DND-41 (cell line): Measurements from ENCODE around the gene OGFOD2.
A peak's percentile ranks its signal among the peaks of the same experiment; 100 is the strongest.

ENCODE experiments used
- ATAC-seq: fragments of 200-7000 bp; cut with Tn5 transposase; 3 replicates; pipeline ENCODE4 v1.9.1; 2021; ENCODE audit warnings: low read depth; ENCODE audit not compliant: insufficient read depth
- DNase-seq: peaks from one replicate; pipeline ENCODE4 v3.0.0-alpha.2; 2020
- H2AFZ ChIP-seq: 2 replicates; pipeline ENCODE4 v1.6.0; 2012; ENCODE audit warnings: low read depth, low read length
- H3K27ac ChIP-seq: 2 replicates; pipeline ENCODE4 v1.5.1; 2012; ENCODE audit warnings: low read length, inconsistent platforms
- H3K27me3 ChIP-seq: fragments of 200-600 bp; sonication (generic); 2 replicates; pipeline ENCODE4 v1.6.0; 2012; ENCODE audit warnings: low read length, mild to moderate bottlenecking, inconsistent platforms; ENCODE audit not compliant: insufficient read depth, poor library complexity
- H3K36me3 ChIP-seq: 2 replicates; pipeline ENCODE4 v1.5.1; 2012; ENCODE audit warnings: low read length, inconsistent platforms; ENCODE audit not compliant: insufficient read depth
- H3K4me1 ChIP-seq: 2 replicates; pipeline ENCODE4 v1.5.1; 2012; ENCODE audit warnings: mild to moderate bottlenecking, low read length; ENCODE audit not compliant: insufficient read depth
- H3K4me2 ChIP-seq: 2 replicates; pipeline ENCODE4 v1.6.0; 2012; ENCODE audit warnings: mild to moderate bottlenecking, moderate library complexity, low read length, inconsistent platforms; ENCODE audit not compliant: insufficient read depth
- H3K4me3 ChIP-seq, 2 experiments: fragments of 200-600 bp in 1 of 2; shearing (Covaris generic) in 1 of 2; 2 replicates each; pipeline ENCODE4 v1.5.1; 2012 to 2016; ENCODE audit warnings: inconsistent platforms in 2 of 2, low read length in 2 of 2, mild to moderate bottlenecking in 2 of 2, low read depth in 1 of 2, moderate library complexity in 1 of 2
- H3K79me2 ChIP-seq: 2 replicates; pipeline ENCODE4 v1.6.0; 2012; ENCODE audit warnings: low read length, inconsistent platforms; ENCODE audit not compliant: insufficient read depth
- H3K9ac ChIP-seq: 2 replicates; pipeline ENCODE4 v1.6.0; 2012; ENCODE audit warnings: low read depth, mild to moderate bottlenecking, inconsistent platforms, low read length, moderate library complexity
- H3K9me3 ChIP-seq: 2 replicates; pipeline ENCODE4 v1.5.1; 2012; ENCODE audit warnings: low read length, moderate library complexity, mild to moderate bottlenecking, inconsistent platforms; ENCODE audit not compliant: insufficient read depth, severe bottlenecking
- H4K20me1 ChIP-seq: 2 replicates; pipeline ENCODE4 v1.6.0; 2012; ENCODE audit warnings: low read length; ENCODE audit not compliant: insufficient read depth
- EZH2 ChIP-seq: IDR thresholded peaks from 3 replicates; pipeline ENCODE4 v1.6.1; 2012; ENCODE audit warnings: borderline replicate concordance, low read depth, mild to moderate bottlenecking, moderate library complexity, low read length, inconsistent platforms; ENCODE audit not compliant: severe bottlenecking
- TF ChIP-seq, protein P1 (sequence below): IDR thresholded peaks from 2 replicates; pipeline ENCODE4 v1.5.1; 2012; ENCODE audit warnings: borderline replicate concordance, low read length, moderate library complexity, mild to moderate bottlenecking; ENCODE audit not compliant: poor library complexity, severe bottlenecking; ENCODE audit errors: extremely low read depth

The OGFOD2 gene

DNA sequence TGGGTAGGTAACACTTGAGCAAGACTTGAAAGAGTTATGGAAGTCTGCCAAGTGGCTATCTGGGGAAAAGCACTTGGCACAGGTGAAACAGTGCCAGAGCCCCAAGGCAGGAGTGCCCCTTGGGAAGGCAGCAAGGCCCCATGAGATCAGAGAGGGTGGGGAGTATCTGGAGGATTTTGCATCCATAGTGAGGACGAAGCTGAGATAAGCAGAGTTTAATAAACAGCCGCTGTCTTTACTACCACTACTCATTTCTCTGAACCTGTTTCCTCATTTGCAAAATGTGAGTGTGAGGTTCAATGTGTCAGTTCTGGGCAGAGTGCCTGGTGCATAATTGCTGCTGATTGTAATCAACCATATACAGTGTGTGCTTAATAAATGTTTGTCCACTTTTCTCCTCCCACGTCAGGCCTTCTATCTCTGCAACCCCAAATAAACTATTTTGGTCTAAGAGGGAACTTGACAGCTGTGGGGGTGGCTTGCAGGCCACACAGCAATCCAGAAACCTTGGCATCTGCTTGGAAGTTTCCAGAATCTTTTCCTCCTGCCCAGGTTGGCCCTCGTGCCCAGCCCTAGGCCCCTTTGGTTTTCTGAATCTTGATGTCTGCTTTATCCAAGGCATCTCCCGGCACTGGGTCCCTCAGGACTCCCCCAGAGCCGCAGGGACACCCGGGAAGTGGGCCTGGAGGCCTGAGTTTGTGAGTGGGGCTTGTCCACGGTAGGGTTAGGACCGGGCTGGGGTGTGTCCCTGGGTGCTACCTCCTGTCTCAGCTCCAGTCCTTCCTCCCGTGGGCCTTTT lies 13.3 kb upstream of the OGFOD2 start:
- no peak overlapping the region for H3K4me3 ChIP-seq
- 0 out of 2 replicates have a peak, but pooled peaks cover 6% of the 10 kb centered on the region for H4K20me1 ChIP-seq
- no peaks in the 10 kb centered on the region for H3K79me2 ChIP-seq
- H3K4me1 ChIP-seq = peaks cover 16% of the 10 kb centered on the region
- ATAC-seq (no peak), DNase-seq (no peak)
- TF ChIP-seq EZH2 = no peak
- TF ChIP-seq, protein P1, sequence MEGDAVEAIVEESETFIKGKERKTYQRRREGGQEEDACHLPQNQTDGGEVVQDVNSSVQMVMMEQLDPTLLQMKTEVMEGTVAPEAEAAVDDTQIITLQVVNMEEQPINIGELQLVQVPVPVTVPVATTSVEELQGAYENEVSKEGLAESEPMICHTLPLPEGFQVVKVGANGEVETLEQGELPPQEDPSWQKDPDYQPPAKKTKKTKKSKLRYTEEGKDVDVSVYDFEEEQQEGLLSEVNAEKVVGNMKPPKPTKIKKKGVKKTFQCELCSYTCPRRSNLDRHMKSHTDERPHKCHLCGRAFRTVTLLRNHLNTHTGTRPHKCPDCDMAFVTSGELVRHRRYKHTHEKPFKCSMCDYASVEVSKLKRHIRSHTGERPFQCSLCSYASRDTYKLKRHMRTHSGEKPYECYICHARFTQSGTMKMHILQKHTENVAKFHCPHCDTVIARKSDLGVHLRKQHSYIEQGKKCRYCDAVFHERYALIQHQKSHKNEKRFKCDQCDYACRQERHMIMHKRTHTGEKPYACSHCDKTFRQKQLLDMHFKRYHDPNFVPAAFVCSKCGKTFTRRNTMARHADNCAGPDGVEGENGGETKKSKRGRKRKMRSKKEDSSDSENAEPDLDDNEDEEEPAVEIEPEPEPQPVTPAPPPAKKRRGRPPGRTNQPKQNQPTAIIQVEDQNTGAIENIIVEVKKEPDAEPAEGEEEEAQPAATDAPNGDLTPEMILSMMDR = no peak
- H2AFZ ChIP-seq = no peak overlapping the region
- H3K4me2 ChIP-seq = no peak overlapping the region
- no peak overlapping the region for H3K27ac ChIP-seq
- no peaks in the 10 kb centered on the region for H3K9me3 ChIP-seq
- H3K36me3 ChIP-seq = 0 out of 2 replicates have a peak, but pooled peaks cover 4% of the 10 kb centered on the region
- H3K9ac ChIP-seq = no peak overlapping the region
- no peaks in the 10 kb centered on the region for H3K27me3 ChIP-seq

DNA sequence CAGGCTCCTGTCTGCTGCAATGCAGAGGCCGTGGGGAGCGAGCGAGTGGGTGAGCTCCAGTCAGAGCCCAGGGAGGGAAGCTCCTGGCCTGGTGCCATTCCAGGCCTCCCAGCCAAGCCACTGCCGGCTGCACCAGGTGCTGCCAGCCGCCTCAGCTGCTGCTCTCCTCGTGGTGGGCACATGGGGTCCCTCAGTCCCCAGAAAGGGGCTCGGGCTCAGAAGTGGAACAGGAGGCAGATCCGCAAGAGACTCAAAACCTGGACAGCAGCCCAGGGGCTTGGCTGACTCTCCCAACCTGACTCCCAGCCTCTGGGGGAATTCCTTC lies 11.1 kb upstream of the OGFOD2 start:
- no peak overlapping the region for H3K4me2 ChIP-seq

DNA sequence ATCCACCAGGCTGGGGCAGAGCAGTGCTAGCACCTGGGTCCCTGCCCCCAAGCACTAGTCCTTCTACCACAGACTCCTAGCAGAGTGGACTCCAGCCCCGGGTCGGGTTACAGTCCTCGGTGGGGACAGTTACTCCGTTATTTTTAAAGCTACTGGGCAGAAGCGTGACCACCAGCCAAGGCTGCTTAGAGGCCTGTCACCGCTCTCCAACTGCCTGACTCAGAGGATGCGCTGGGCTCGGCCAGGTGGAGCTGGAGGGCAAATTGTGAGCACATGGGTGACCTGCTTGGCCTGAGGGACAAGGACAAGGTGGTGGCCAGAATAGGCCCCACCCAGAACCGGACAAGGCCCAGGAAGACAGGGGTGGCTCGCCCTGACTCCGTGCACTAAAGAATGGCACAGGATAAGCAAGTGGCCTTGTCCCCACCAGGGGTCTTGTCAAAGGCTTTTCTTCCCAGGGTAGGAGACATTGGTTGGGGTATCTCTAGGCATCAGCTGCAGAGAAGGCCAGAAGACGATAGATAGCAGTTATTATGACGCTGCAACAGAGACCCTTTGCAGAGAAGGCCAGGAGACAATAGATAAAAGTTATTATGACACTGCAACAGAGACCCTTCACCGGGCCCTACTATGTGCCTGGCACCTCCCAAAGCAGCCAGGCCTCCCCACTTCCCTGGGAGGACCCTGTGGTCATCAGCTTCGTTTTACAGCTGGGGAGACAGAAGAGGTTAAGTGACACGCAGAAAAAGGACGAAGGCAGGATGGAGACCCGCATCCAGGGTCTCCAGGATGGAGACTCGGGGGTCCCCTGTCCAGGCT lies 10.4 kb upstream of the OGFOD2 start:
- no peak overlapping the region for H3K9ac ChIP-seq
- H2AFZ ChIP-seq = no peak overlapping the region
- peaks cover 16% of the 10 kb centered on the region for H3K4me1 ChIP-seq
- H3K9me3 ChIP-seq = no peaks in the 10 kb centered on the region
- TF ChIP-seq, protein P1 = no peak
- no peak for TF ChIP-seq EZH2
- 0 out of 2 replicates have a peak, but pooled peaks cover 6% of the 10 kb centered on the region for H4K20me1 ChIP-seq
- no peaks in the 10 kb centered on the region for H3K27me3 ChIP-seq
- 0 out of 2 replicates have a peak overlapping the region, but pooled peaks have one; percentile 19 for H3K4me2 ChIP-seq
- H3K4me3 ChIP-seq = no peak overlapping the region
- ATAC-seq (no peak), DNase-seq (no peak)
- 0 out of 2 replicates have a peak, but pooled peaks cover 4% of the 10 kb centered on the region for H3K36me3 ChIP-seq
- H3K79me2 ChIP-seq = no peaks in the 10 kb centered on the region
- no peak overlapping the region for H3K27ac ChIP-seq

More for the DNA sequence above, 11.1 kb upstream of the OGFOD2 start:
- ATAC-seq (no peak), DNase-seq (no peak)
- Histone ChIP-seq H2AFZ (no peak overlapping the region), H3K9me3 (no peaks in the 10 kb centered on the region), H3K4me3 (no peak overlapping the region), H3K27ac (no peak overlapping the region), H3K4me1 (peaks cover 16% of the 10 kb centered on the region), H3K9ac (no peak overlapping the region), H3K36me3 (0 out of 2 replicates have a peak, but pooled peaks cover 4% of the 10 kb centered on the region), H3K79me2 (no peaks in the 10 kb centered on the region), H4K20me1 (0 out of 2 replicates have a peak, but pooled peaks cover 6% of the 10 kb centered on the region), H3K27me3 (no peaks in the 10 kb centered on the region)
- no peak for TF ChIP-seq EZH2
- TF ChIP-seq, protein P1 = no peak
